ENCODE results near the gene FEM1B. TPM values are rescaled to one million over a fixed set of nuclear protein-coding genes. Genes with fewer than 3 reads are reported as not detected.

FEM1B gene
- total and polyA plus RNA-seq, 2 experiments from 2014 or later, result 11.9 to 62.8 TPM

- Histone ChIP-seq H2AFZ (no peak overlapping the region), H4K20me1 (ENCODE audit: insufficient read depth, poor library complexity, severe bottlenecking) (no peaks in the 10 kb centered on the region), H3K4me1 (ENCODE audit: insufficient read depth) (peaks cover 8% of the 10 kb centered on the region), H3K9me2 (replicated peaks; ENCODE audit: insufficient read depth) (no peaks in the 10 kb centered on the region), H3K79me2 (no peaks in the 10 kb centered on the region), H3K36me3 (replicated peaks; ENCODE audit: insufficient read depth, low read depth) (no peaks in the 10 kb centered on the region), H3K27me3 (no peaks in the 10 kb centered on the region), H3K9me3 (ENCODE audit: low read depth) (no peaks in the 10 kb centered on the region), H3K4me3 (no peak overlapping the region), H3K27ac (no peak overlapping the region), H3K4me2 (no peak overlapping the region)
- WGBS (ENCODE audit: low lambda C conversion rate, missing lambda C conversion rate), result 74% methylated on average over 11 of the region's 11 CpGs
- TF ChIP-seq EZH2phosphoT487 (IDR thresholded peaks at IDR 0.05; ENCODE audit: low read depth, severe bottlenecking, unreplicated experiment), result no peak
- TF ChIP-seq EZH2 (IDR thresholded peaks at IDR 0.05; ENCODE audit: borderline replicate concordance), result no peak
- no peak for DNase-seq (ENCODE audit: low spot score)
Observed at GRCh38 chr15:68314563-68314962, 37.0 kb downstream of the FEM1B start.

GRCh38 chr15:68315035-68315434, 37.5 kb downstream of the FEM1B start:
- no peak overlapping the region for H3K4me2 ChIP-seq
- no peaks in the 10 kb centered on the region for H3K9me2 ChIP-seq (replicated peaks; ENCODE audit: insufficient read depth)
- H3K4me1 ChIP-seq (ENCODE audit: insufficient read depth), result peaks cover 8% of the 10 kb centered on the region
- no peaks in the 10 kb centered on the region for H3K36me3 ChIP-seq (replicated peaks; ENCODE audit: insufficient read depth, low read depth)
- 63% methylated on average over 1 of the region's 1 CpG for WGBS (ENCODE audit: low lambda C conversion rate, missing lambda C conversion rate)
- H3K27ac ChIP-seq, result no peak overlapping the region
- H3K9me3 ChIP-seq (ENCODE audit: low read depth), result no peaks in the 10 kb centered on the region
- H4K20me1 ChIP-seq (ENCODE audit: insufficient read depth, poor library complexity, severe bottlenecking), result no peaks in the 10 kb centered on the region
- no peak overlapping the region for H3K4me3 ChIP-seq
- no peaks in the 10 kb centered on the region for H3K27me3 ChIP-seq
- no peak for TF ChIP-seq EZH2phosphoT487 (IDR thresholded peaks at IDR 0.05; ENCODE audit: low read depth, severe bottlenecking, unreplicated experiment)
- no peak for TF ChIP-seq CTCF (IDR thresholded peaks at IDR 0.05; ENCODE audit: poor library complexity)
- no peak for TF ChIP-seq EZH2 (IDR thresholded peaks at IDR 0.05; ENCODE audit: borderline replicate concordance)
- H2AFZ ChIP-seq, result no peak overlapping the region
- no peak for DNase-seq (ENCODE audit: low spot score)
- H3K79me2 ChIP-seq, result no peaks in the 10 kb centered on the region

DNA sequence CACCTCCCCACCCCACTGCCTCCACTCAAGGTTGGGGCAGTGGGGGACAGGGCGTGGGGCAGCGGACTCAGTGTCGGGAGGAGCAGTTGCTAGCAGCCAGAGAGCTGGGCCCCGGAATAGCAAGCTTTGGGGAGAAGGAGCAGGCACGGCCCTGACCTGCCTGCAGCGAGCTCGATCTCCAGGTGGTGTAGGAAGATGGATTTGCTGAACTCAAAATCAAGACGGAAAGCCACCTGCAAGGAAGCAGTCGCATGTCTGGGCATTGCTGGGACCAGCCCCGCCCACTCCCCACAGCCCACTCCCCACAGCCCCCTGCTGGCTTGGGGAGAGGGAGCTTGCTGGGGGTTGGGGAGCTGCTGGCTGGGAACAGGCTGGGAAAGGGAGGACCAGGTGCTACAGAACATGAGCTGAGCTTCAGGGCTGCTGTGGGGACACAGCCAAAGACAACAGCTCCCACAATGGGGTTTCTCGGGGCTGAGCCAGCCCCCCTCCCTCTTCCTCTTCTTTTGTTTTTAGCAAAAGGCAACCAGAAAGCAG, 38.0 kb downstream of the FEM1B start:
- Histone ChIP-seq H2AFZ (no peak overlapping the region), H3K9me2 (replicated peaks; ENCODE audit: insufficient read depth) (no peaks in the 10 kb centered on the region), H3K27ac (no peak overlapping the region), H3K27me3 (no peaks in the 10 kb centered on the region), H3K4me1 (ENCODE audit: insufficient read depth) (peaks cover 2% of the 10 kb centered on the region), H3K4me2 (no peak overlapping the region), H3K36me3 (replicated peaks; ENCODE audit: insufficient read depth, low read depth) (no peaks in the 10 kb centered on the region), H3K79me2 (no peaks in the 10 kb centered on the region), H3K4me3 (no peak overlapping the region), H3K9me3 (ENCODE audit: low read depth) (no peaks in the 10 kb centered on the region), H4K20me1 (ENCODE audit: insufficient read depth, poor library complexity, severe bottlenecking) (no peaks in the 10 kb centered on the region)
- TF ChIP-seq CTCF (IDR thresholded peaks at IDR 0.05; ENCODE audit: poor library complexity), result no peak
- no peak for DNase-seq (ENCODE audit: low spot score)
- 65% methylated on average over 10 of the region's 11 CpGs for WGBS (ENCODE audit: low lambda C conversion rate, missing lambda C conversion rate)

GRCh38 chr15:68316061-68316804, 38.7 kb downstream of the FEM1B start:
- H3K27me3 ChIP-seq, result no peaks in the 10 kb centered on the region
- no peak overlapping the region for H3K4me3 ChIP-seq
- WGBS (ENCODE audit: low lambda C conversion rate, missing lambda C conversion rate), result 72% methylated on average over 17 of the region's 17 CpGs
- no peaks in the 10 kb centered on the region for H3K9me3 ChIP-seq (ENCODE audit: low read depth)
- no peaks in the 10 kb centered on the region for H3K4me1 ChIP-seq (ENCODE audit: insufficient read depth)
- H2AFZ ChIP-seq, result no peak overlapping the region
- no peaks in the 10 kb centered on the region for H3K9me2 ChIP-seq (replicated peaks; ENCODE audit: insufficient read depth)
- no peaks in the 10 kb centered on the region for H3K79me2 ChIP-seq
- H4K20me1 ChIP-seq (ENCODE audit: insufficient read depth, poor library complexity, severe bottlenecking), result no peaks in the 10 kb centered on the region
- TF ChIP-seq EZH2 (IDR thresholded peaks at IDR 0.05; ENCODE audit: borderline replicate concordance), result no peak
- peak; percentile 40 for TF ChIP-seq CTCF (IDR thresholded peaks at IDR 0.05; ENCODE audit: poor library complexity)
- TF ChIP-seq EZH2phosphoT487 (IDR thresholded peaks at IDR 0.05; ENCODE audit: low read depth, severe bottlenecking, unreplicated experiment), result no peak
- no peak for DNase-seq (ENCODE audit: low spot score)
- no peaks in the 10 kb centered on the region for H3K36me3 ChIP-seq (replicated peaks; ENCODE audit: insufficient read depth, low read depth)
- H3K4me2 ChIP-seq, result no peak overlapping the region
- H3K27ac ChIP-seq, result no peak overlapping the region
